NCI-H69 (cell line): ENCODE measurements around the gene CDH13.

Experiments used
- DNase-seq: peaks from one replicate; lab custom pipeline; 2025; lab: John Stamatoyannopoulos, UW

CDH13 gene

GRCh38 chr16:82792693-82793092 is 165.9 kb downstream of the CDH13 start:
- DNase-seq, result peak; percentile 27

GRCh38 chr16:82793528-82794245 is 166.9 kb downstream of the CDH13 start:
- peak; percentile 1 for DNase-seq

GRCh38 chr16:82796047-82796446 is 169.3 kb downstream of the CDH13 start:
- peak; percentile 6 for DNase-seq

GRCh38 chr16:82801361-82801760 is 174.6 kb downstream of the CDH13 start:
- no peak for DNase-seq

- DNase-seq, result no peak
Observed at GRCh38 chr16:82805866-82806265, 179.1 kb downstream of the CDH13 start.

GRCh38 chr16:82807311-82807710 is 180.5 kb downstream of the CDH13 start:
- peak; percentile 6 for DNase-seq

- no peak for DNase-seq
Observed at GRCh38 chr16:82808036-82808435, 181.3 kb downstream of the CDH13 start.

- DNase-seq, result no peak
Observed at GRCh38 chr16:82810077-82810476, 183.3 kb downstream of the CDH13 start.

- DNase-seq, result no peak
Observed at GRCh38 chr16:82814059-82814458, 187.3 kb downstream of the CDH13 start.

GRCh38 chr16:82819286-82819685 is 192.5 kb downstream of the CDH13 start:
- DNase-seq, result no peak

- DNase-seq, result no peak
Observed at GRCh38 chr16:82820855-82821254, 194.1 kb downstream of the CDH13 start.

- DNase-seq, result peak; percentile 48
Observed at GRCh38 chr16:82824408-82824807, 197.6 kb downstream of the CDH13 start.

GRCh38 chr16:82829301-82829700 is 202.5 kb downstream of the CDH13 start:
- DNase-seq, result no peak

- no peak for DNase-seq
Observed at GRCh38 chr16:82830944-82831343, 204.2 kb downstream of the CDH13 start.

GRCh38 chr16:82832821-82833220 is 206.1 kb downstream of the CDH13 start:
- DNase-seq, result no peak

GRCh38 chr16:82833378-82833993 is 206.7 kb downstream of the CDH13 start:
- peak; percentile 82 for DNase-seq

- DNase-seq, result no peak
Observed at GRCh38 chr16:82834151-82834815, 207.5 kb downstream of the CDH13 start.

GRCh38 chr16:82835487-82836155 is 208.9 kb downstream of the CDH13 start:
- peak; percentile 7 for DNase-seq

GRCh38 chr16:82841108-82841507 is 214.3 kb downstream of the CDH13 start:
- DNase-seq, result no peak

- DNase-seq, result no peak
Observed at GRCh38 chr16:82843606-82844271, 217.0 kb downstream of the CDH13 start.

- DNase-seq, result peak; percentile 26
Observed at GRCh38 chr16:82845116-82845515, 218.3 kb downstream of the CDH13 start.

- DNase-seq, result no peak
Observed at GRCh38 chr16:82846806-82847205, 220.0 kb downstream of the CDH13 start.
